HG03139 (cell line): ENCODE measurements around the gene TBC1D1.

ENCODE experiments used
- ATAC-seq: cut with Tn5 transposase; IDR thresholded peaks from one replicate; pipeline ENCODE4 v1.9.1; 2021; ENCODE audit not compliant: unreplicated experiment

The TBC1D1 gene

DNA sequence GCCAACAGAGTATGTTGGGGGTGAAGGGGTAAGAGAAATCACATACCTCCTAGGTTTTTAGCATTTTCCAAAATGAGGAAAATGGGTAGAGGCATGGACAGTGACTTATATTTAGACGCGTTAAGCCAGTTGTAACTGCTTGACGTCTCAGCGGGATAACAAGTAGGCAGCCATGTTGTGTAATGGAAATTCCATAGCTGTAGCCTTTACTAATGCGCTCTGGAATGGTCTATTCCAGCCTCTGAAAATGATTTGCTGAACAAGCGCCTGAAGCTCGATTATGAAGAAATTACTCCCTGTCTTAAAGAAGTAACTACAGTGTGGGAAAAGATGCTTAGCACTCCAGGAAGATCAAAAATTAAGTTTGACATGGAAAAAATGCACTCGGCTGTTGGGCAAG is 204.8 kb downstream of the TBC1D1 start:
- no peak for ATAC-seq

DNA sequence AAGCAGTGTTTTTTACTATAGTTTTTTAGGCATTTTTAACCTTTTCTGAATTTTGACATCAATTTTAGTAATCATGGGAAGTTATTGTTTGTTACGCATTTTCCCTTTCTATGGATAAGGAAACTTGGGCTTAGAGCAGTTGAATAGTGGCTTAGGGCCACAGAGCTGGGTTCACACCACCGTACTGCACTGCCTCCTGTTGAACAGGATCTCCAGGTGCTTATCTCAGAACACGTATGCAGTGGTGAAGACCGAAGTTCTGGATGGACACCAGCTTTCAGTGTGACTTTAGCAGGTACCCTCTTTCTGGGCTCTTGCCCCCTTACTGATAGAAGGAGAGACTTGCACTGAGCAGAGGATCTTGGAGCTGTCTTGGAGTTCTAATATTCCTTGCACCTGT is 206.9 kb downstream of the TBC1D1 start:
- ATAC-seq = no peak

- no peak for ATAC-seq
Measured at GRCh38 chr4:38099020-38099600, 208.2 kb downstream of the TBC1D1 start.

GRCh38 chr4:38099908-38100407 is 209.1 kb downstream of the TBC1D1 start:
- no peak for ATAC-seq

- ATAC-seq = no peak
Measured at GRCh38 chr4:38100474-38101255, 209.8 kb downstream of the TBC1D1 start.

DNA sequence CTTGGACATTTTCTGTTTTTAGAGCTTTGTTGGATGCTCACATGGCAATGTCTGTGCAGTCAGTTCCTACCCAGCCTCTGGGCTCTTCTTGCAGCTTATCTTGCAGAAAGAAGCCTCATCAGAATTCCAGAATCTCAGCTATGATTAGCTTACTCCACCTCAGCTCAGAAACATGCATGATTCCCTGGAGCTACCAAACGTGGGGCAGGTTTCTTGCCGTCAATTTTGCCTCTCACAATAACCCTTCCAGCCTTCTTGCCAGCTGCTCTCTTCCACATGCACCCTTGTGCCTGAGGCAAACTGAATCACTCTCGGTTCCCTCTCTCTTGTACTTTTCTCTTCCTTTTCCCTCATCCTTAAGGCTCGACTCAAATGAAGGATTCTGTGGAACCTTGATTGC is 210.7 kb downstream of the TBC1D1 start:
- no peak for ATAC-seq

GRCh38 chr4:38102957-38103588 is 212.2 kb downstream of the TBC1D1 start:
- ATAC-seq = no peak

DNA sequence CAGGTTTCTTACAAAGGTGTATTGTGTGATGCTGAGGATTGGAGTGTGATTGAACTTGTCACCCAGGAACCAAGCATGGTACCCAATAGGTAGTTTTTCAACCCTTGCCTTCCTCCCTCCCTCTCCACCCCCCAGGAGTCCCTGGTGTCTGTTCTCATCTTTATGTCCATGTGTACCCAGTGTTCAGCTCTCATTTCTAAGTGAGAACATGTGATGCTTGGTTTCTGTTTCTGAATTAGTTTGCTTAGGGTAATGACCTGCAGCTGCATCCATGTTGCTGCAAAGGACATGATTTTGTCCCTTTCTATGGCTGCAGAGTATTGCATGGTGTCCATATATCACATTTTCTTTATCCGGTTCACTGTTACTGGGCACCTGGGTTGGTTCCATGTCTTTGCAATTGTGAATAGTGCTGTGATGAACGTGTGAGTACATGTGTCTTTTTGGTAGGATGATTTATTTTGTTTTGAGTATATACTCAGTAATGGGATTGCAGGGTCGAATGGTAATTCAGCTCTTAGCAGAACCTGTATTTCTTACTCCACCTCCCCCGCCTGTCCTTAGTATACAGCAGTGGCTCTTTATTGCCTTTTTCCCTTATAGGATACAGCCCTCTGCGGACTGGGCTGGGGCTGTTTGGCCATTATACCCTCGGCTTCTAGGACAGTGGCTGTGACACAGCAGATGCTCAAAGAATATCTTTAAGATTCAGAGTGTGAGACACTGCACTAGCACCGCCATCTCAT is 214.8 kb downstream of the TBC1D1 start:
- ATAC-seq = peak; percentile 73

DNA sequence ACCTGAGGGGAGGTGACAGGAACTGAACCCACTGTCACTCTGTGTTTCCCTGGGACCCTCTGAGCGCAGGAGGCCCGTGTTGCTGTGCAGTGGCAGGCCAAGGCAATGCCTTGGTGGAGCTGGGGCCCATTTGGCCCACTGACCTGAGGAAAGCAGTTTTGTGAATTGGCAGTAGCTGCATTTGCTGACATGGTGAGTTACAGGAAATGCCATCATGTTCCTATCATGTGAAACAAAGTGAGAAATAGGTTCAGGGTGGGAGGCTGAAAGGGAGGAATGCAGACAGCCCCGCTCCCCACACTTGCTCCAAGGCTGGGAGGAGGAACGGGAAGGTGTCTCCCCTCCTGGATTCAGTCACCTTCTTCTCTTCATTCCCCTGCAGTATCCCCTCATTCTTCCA is 215.4 kb downstream of the TBC1D1 start:
- ATAC-seq = no peak

DNA sequence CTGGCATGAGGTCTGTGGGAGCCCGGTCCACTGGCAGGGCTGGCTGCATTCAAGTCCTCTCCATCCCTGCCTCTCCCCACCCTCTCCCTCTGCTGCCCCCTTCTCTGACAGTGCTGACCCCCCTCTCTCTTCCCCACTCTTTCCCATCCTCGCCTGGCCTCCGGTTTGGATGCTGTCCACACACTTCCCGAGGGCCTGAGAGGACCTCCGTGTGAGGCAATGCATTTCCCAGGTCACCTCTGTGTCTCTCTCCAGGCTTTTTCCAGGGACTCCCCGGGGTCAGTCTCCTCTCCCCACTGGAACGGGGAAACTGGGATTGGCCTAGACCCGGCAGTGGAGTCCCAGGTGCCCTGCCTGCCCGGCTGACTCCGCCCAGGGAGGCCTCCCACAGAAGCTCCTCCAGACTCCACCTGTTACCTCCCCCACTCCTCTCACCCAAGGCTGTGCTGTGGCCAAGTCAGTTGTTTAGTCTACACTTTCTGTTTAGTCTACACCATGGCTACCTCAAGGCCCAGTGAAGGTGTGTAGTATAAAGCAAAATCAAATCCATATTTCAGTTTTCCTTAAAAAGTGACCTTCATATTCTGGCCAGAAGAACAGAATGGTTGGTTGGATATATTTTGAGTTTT is 216.1 kb downstream of the TBC1D1 start:
- no peak for ATAC-seq

DNA sequence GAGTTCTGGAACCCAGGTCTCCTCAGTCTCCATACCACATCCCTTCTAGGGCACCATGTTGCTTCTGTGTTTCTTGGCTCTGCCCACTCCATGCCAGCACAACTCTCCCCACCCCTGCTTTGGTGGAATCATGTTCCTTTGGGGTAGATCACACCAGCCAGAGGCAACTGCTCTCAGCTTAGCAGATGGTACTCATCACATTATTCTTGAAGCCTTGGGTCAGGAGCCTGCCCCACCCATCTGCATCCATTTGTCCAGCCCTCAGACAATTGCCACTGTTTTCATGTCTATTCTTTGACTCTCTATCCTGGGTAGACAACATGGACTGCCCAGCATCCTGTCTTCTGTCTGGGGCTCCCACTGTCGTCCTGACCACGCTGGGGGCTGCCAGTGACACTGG is 216.9 kb downstream of the TBC1D1 start:
- no peak for ATAC-seq

GRCh38 chr4:38109370-38109769 is 218.5 kb downstream of the TBC1D1 start:
- ATAC-seq = no peak

GRCh38 chr4:38109896-38110295 is 219.0 kb downstream of the TBC1D1 start:
- ATAC-seq = no peak

DNA sequence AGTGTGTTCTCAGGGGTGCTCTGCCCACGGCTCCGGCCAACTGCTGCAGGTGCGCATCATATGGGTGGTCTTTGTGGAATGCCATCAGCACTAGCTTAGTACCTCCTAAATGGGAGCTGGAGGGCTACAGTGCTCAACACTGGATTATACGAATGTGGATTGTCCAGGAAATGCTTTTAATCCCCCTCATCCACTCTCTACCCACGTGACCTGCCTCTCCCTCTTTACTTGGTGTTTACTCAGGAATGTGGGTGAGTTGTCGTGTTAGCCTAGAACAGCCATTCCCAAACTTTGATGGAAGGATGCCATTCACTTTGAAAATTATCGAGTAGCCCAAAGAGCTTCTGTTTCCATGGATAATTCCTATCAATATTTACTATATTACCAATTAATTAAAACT is 220.1 kb downstream of the TBC1D1 start:
- no peak for ATAC-seq

- no peak for ATAC-seq
Measured at GRCh38 chr4:38111717-38112116, 220.8 kb downstream of the TBC1D1 start.

DNA sequence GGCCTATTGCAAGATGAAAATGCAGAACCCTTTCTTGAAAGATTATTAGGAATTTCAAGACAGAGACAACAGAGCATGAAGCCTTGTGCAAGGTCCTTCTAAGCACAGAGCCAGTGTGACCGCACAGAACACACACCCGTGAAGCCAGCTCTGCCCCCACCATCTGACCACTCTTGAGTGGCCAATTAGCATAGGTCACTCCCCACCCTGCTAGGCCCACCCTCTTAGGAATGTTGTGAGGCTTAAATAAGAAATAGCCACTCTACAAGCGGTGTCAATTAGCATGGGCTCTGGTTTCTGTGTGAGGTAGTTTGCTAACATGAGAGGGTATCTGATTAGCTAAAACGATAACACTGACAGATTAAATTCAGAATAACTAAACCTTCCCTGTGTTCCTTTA is 222.2 kb downstream of the TBC1D1 start:
- ATAC-seq = no peak

GRCh38 chr4:38113551-38113950 is 222.7 kb downstream of the TBC1D1 start:
- no peak for ATAC-seq

DNA sequence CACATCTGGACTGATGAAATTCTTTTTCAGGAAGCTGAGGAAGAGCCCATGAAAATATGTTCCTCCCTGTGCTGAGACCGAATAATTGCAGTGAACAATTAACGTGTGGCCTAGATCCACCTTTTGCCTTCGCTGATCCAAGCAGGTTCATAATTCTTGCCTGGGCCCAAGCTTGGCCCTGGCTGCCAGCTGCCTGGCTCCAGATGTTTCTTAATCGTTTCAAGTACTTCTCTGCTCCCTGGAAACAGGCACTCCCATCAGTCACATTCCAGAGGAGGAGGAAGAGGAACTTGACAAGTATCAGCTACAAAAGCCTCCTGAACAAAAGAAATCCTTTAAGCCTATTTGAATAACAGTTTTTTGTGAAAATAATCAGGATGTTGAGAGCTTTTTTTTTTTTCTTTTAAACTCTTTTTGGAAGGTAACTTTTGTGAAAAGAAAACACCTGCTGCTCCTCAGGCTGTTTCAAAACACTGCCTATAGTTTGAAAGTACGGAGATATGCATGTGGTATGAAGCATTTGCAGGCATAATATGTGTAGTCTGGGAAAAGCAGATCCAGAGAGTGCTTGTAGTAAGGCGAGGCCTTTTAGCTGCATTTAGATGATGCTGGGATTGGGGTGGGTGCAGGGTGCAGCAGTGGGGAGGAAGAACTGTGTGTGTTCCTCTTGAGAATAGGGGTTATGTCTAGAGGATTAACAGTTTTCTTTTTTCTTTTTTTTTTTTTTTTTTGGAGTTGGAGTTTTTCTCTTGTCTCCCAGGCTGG is 223.7 kb downstream of the TBC1D1 start:
- ATAC-seq = no peak

DNA sequence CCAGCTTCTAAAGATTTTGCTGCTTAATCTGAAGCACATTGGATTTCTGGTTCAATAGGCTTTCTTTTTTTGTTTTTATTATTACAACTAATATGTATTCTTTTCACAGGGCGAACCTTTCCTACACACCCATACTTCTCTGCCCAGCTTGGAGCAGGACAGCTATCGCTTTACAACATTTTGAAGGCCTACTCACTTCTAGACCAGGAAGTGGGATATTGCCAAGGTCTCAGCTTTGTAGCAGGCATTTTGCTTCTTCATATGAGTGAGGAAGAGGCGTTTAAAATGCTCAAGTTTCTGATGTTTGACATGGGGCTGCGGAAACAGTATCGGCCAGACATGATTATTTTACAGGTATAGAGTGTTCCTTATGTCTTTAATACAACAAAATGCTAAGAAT is 224.7 kb downstream of the TBC1D1 start:
- no peak for ATAC-seq

DNA sequence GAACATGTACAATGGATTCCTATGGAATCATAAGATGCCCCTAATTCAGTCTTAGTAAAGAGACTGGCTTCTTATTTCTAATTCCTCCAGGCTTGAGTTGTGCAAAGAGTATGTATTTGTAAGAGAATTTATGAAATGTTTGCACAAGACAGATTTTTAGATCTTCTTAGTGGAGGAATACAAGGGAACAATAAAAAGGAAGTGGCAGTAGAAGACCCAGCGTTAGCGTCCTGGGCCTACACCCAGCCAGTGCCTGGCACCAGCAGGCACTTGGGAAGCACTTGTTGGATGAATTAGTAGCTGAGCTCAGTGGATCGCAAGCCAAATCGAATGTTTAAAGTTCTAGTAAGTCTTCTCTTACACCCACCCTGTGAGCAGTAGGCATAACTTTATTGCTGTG is 226.7 kb downstream of the TBC1D1 start:
- no peak for ATAC-seq
